Measurements from ENCODE around the gene SELENOM.
"Not testable (repeated sequence)": the region's sequence is repeated elsewhere in the genome, so short reads cannot be mapped to it uniquely, and the experiment has no call there.

Gene SELENOM

DNA sequence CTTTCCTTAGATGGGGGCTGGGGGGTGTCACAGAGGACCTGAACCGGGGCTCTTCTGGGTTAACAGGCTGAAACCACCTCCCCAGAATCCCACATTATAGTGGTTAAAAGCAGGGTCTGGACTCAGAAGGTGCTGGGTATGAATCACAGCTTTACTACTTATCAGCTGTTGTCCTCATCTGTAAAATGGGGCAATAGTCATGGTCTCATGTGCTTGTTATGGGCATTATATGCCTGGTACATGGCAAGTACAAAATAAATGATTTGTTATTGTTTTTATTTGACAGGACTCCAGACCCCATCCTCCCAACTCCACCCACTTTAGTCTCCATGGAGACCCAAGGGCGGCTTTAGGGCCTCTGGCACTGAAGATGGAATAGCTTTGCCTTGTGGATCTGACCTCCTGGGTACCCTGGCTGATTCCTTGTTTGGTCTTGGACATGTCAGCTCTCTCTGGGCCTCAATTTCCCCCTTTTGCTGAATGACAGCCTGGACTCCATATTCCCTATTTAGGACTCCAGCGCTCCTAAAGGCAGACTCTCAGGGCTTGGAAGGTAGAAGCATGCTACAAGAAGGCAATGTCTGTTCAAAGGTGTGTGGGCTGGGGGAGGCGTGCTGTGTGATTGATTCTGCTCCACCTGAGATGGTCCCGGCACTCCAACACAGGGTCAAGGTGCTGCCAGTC, 27.1 kb downstream of the SELENOM start:
- peak overlapping the region; percentile 94 for H2AFZ ChIP-seq (ENCODE audit: low read depth)

DNA sequence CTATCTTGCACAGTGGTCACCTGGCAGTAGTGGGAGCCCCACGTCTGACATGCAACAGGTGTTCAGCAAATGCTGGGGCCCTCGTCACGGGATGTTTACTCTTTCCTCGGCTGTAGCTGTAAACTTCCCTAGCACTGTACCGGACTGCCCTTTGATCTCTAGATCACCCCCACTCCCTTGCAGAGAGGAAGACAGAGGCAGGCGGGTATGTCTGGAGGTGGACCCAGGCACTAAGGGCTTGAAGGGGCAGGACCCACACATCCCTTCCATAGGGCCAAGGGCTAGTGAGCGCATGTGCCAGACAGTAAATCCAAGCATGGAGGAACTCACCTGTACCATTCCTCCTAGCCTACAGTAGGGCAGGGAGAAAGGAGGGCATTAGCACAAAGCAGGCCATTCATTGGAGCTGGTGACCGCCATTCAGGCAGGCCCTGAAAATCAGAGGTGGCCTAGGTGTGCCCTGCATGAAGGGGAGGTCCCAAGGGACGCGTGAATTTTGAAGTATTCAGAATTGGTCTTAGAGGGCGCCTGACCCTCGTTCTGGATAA, 28.2 kb downstream of the SELENOM start:
- Histone ChIP-seq H3K27ac (no peak overlapping the region), H4K20me1 (ENCODE audit: insufficient read depth) (no peaks in the 10 kb centered on the region), H3K4me2 (no peak overlapping the region), H3K4me1 (ENCODE audit: low read depth, poor library complexity, severe bottlenecking) (peaks cover 28% of the 10 kb centered on the region), H3K27me3 (ENCODE audit: insufficient read depth, low read depth) (no peaks in the 10 kb centered on the region), H3K36me3 (ENCODE audit: insufficient read depth) (no peaks in the 10 kb centered on the region), H3K79me2 (ENCODE audit: insufficient read depth, low read depth) (0 out of 2 replicates have a peak, but pooled peaks cover 6% of the 10 kb centered on the region), H3K4me3 (IDR thresholded peaks at IDR 0.05; ENCODE audit: insufficient read depth, low read depth, low read length) (no peak overlapping the region), H3K9ac (no peak overlapping the region), H2AFZ (ENCODE audit: low read depth) (no peak overlapping the region)
- TF ChIP-seq, protein P1, sequence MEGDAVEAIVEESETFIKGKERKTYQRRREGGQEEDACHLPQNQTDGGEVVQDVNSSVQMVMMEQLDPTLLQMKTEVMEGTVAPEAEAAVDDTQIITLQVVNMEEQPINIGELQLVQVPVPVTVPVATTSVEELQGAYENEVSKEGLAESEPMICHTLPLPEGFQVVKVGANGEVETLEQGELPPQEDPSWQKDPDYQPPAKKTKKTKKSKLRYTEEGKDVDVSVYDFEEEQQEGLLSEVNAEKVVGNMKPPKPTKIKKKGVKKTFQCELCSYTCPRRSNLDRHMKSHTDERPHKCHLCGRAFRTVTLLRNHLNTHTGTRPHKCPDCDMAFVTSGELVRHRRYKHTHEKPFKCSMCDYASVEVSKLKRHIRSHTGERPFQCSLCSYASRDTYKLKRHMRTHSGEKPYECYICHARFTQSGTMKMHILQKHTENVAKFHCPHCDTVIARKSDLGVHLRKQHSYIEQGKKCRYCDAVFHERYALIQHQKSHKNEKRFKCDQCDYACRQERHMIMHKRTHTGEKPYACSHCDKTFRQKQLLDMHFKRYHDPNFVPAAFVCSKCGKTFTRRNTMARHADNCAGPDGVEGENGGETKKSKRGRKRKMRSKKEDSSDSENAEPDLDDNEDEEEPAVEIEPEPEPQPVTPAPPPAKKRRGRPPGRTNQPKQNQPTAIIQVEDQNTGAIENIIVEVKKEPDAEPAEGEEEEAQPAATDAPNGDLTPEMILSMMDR (conservative IDR thresholded peaks at IDR 0.05; ENCODE audit: low read depth, low read length) = no peak

More for the DNA sequence above, 27.1 kb downstream of the SELENOM start:
- H3K4me3 ChIP-seq (IDR thresholded peaks at IDR 0.05; ENCODE audit: insufficient read depth, low read depth, low read length) = no peak overlapping the region
- H3K4me1 ChIP-seq (ENCODE audit: low read depth, poor library complexity, severe bottlenecking) = peaks cover 28% of the 10 kb centered on the region
- no peaks in the 10 kb centered on the region for H4K20me1 ChIP-seq (ENCODE audit: insufficient read depth)
- 0 out of 2 replicates have a peak, but pooled peaks cover 9% of the 10 kb centered on the region for H3K79me2 ChIP-seq (ENCODE audit: insufficient read depth, low read depth)
- no peaks in the 10 kb centered on the region for H3K27me3 ChIP-seq (ENCODE audit: insufficient read depth, low read depth)
- H3K9ac ChIP-seq = peak overlapping the region; percentile 64; the same call in 1 of the 2 replicates
- peak overlapping the region; percentile 62; the same call in 1 of the 2 replicates for H3K4me2 ChIP-seq
- peak overlapping the region; percentile 45; the same call in 1 of the 2 replicates for H3K27ac ChIP-seq
- no peaks in the 10 kb centered on the region for H3K36me3 ChIP-seq (ENCODE audit: insufficient read depth)
- TF ChIP-seq, protein P1 (conservative IDR thresholded peaks at IDR 0.05; ENCODE audit: low read depth, low read length) = no peak

DNA sequence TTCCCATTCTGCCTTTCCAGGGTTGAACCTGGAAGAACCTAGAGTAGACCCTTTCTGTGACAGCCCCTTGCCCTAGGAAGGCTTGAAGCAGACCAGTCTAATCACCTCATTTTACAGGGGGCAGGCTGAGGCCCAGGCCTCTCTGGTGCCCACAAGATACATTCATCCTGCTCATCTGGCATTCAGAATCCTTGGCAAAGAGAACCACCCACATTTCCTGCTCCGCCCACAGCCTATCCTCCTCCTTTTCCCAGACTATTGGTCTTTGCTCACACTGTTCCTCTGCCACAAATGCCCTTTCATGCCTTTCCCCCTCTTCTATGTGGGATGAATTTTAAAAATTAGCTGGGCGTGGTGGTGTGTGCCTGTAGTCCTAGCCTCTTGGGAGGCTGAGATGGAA, 29.0 kb downstream of the SELENOM start:
- not testable (repeated sequence) for H3K4me2 ChIP-seq; H3K79me2 ChIP-seq (ENCODE audit: insufficient read depth, low read depth)
- peaks cover 22% of the 10 kb centered on the region for H3K4me1 ChIP-seq (ENCODE audit: low read depth, poor library complexity, severe bottlenecking)

DNA sequence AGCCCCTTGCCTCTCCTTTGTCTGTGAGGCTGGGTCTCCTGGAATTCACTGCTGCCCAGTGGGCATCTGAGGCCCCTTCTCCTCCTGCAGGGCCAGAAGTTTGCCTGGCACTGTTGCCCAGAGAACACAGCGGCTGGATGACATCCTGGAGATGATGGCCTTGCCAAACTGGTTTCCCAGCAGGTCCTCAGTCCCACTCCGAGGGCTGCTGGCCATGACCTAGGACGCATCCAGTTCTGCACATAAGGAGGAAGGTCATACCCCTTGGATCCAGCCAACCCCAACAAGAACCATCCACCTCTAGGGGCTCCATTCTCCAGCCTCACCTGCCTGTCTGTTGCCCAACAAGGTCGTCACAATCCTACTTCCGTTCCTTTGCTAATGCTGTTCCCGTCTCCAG, 29.7 kb downstream of the SELENOM start:
- Histone ChIP-seq H3K4me3 (IDR thresholded peaks at IDR 0.05; ENCODE audit: insufficient read depth, low read depth, low read length) (no peak overlapping the region), H3K9ac (no peak overlapping the region), H3K4me2 (no peak overlapping the region), H3K27me3 (ENCODE audit: insufficient read depth, low read depth) (no peaks in the 10 kb centered on the region), H3K4me1 (ENCODE audit: low read depth, poor library complexity, severe bottlenecking) (peaks cover 15% of the 10 kb centered on the region), H4K20me1 (ENCODE audit: insufficient read depth) (no peaks in the 10 kb centered on the region), H3K27ac (no peak overlapping the region), H2AFZ (ENCODE audit: low read depth) (no peak overlapping the region), H3K79me2 (ENCODE audit: insufficient read depth, low read depth) (no peaks in the 10 kb centered on the region), H3K36me3 (ENCODE audit: insufficient read depth) (no peaks in the 10 kb centered on the region)
- TF ChIP-seq, protein P1 (conservative IDR thresholded peaks at IDR 0.05; ENCODE audit: low read depth, low read length) = no peak

More for the DNA sequence above, 29.0 kb downstream of the SELENOM start:
- not testable (repeated sequence) for H4K20me1 ChIP-seq (ENCODE audit: insufficient read depth); H2AFZ ChIP-seq (ENCODE audit: low read depth); H3K27me3 ChIP-seq (ENCODE audit: insufficient read depth, low read depth); H3K9ac ChIP-seq; H3K27ac ChIP-seq; H3K4me3 ChIP-seq (IDR thresholded peaks at IDR 0.05; ENCODE audit: insufficient read depth, low read depth, low read length); H3K36me3 ChIP-seq (ENCODE audit: insufficient read depth)

DNA sequence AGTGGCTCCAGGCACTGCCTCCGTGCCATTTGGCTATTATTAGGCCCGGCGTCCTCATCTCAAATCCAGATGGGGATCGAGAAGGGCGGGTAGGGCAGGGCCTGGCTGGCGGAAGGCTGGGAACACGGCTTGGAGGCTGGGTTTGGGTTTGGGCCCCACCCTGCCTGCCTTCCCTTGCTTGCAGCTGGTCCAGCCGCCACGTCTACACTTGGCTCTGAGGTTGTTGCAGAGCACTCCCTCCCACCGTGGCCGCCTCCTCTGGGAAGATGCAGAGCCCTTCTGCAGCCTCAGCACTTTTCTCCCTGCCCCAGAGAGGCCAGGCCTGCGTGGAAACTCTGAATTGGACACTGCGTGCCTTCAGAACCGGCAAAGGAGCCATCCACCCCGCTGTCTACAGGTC, 31.4 kb downstream of the SELENOM start:
- H3K36me3 ChIP-seq (ENCODE audit: insufficient read depth) = no peaks in the 10 kb centered on the region
- no peaks in the 10 kb centered on the region for H3K27me3 ChIP-seq (ENCODE audit: insufficient read depth, low read depth)
- no peak overlapping the region for H2AFZ ChIP-seq (ENCODE audit: low read depth)
- H3K9ac ChIP-seq = no peak overlapping the region
- no peak overlapping the region for H3K4me2 ChIP-seq
- H3K4me1 ChIP-seq (ENCODE audit: low read depth, poor library complexity, severe bottlenecking) = peaks cover 3% of the 10 kb centered on the region
- TF ChIP-seq, protein P1 (conservative IDR thresholded peaks at IDR 0.05; ENCODE audit: low read depth, low read length) = no peak
- H3K79me2 ChIP-seq (ENCODE audit: insufficient read depth, low read depth) = no peaks in the 10 kb centered on the region
- H3K4me3 ChIP-seq (IDR thresholded peaks at IDR 0.05; ENCODE audit: insufficient read depth, low read depth, low read length) = no peak overlapping the region
- no peaks in the 10 kb centered on the region for H4K20me1 ChIP-seq (ENCODE audit: insufficient read depth)
- no peak overlapping the region for H3K27ac ChIP-seq

DNA sequence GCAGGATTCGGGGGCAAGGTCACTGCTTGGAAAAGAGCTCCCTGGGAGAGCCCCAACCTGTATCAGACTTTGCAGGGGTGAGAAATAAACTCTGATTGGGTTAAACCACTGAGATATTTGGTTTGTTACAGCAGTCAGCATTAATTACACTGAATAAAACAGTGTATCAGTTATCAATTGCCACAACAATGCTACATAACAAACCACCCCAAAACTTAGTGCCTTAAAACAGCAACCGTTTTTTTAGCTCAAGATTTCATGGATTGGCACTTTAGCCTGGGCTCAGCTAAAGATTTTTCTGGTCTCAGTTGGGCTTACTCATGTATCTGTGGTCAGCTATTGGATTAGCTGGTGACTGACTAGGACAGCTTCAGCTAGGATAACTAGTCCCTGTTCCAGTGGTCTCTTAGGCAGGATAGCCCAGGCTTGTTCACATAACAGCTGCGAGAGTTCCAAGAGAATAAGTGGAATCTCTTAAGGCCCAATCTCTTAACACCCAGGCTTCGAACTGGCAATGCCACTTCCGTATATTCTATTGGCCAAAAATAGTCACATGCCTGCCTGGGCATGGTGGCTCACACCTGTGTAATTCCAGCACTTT, 33.7 kb downstream of the SELENOM start:
- not testable (repeated sequence) for H3K4me3 ChIP-seq (IDR thresholded peaks at IDR 0.05; ENCODE audit: insufficient read depth, low read depth, low read length); H3K36me3 ChIP-seq (ENCODE audit: insufficient read depth); H3K4me2 ChIP-seq; H3K79me2 ChIP-seq (ENCODE audit: insufficient read depth, low read depth); H3K9ac ChIP-seq; H3K27me3 ChIP-seq (ENCODE audit: insufficient read depth, low read depth); H4K20me1 ChIP-seq (ENCODE audit: insufficient read depth); H2AFZ ChIP-seq (ENCODE audit: low read depth); H3K4me1 ChIP-seq (ENCODE audit: low read depth, poor library complexity, severe bottlenecking); H3K27ac ChIP-seq
